Esophagus squamous epithelium (tissue), 5 donors: ENCODE measurements around the gene TMEM218. TPM values are rescaled to one million over a fixed set of nuclear protein-coding genes. Genes with fewer than 3 reads are reported as not detected.

Experiments used
- DNase-seq: peaks from one replicate; lab custom pipeline; 2025; lab: John Stamatoyannopoulos, UW
- H3K27ac ChIP-seq, 4 donors: fragments of 200-600 bp; sonication (generic); one replicate each; pipeline ENCODE4 v1.5.1; 2016 to 2019; ENCODE audit warnings: mild to moderate bottlenecking in 1 of 4
- H3K27me3 ChIP-seq, 4 donors: fragments of 200-600 bp; sonication (generic); 1 replicate in 3 of 4; 2 replicates in 1 of 4; pipeline versions ENCODE4 v1.5.1 to v1.6.0; 2017 to 2021; ENCODE audit warnings: antibody characterized with exemption in 1 of 4
- H3K36me3 ChIP-seq, 3 donors: fragments of 200-600 bp; sonication (generic); one replicate each; pipeline ENCODE4 v1.5.1; 2016 to 2019
- H3K4me1 ChIP-seq, 3 donors: fragments of 200-600 bp; sonication (generic); one replicate each; pipeline ENCODE4 v1.5.1; 2017 to 2019
- H3K4me3 ChIP-seq, 4 donors: fragments of 200-600 bp; sonication (generic); 1 replicate in 3 of 4; 2 replicates in 1 of 4; pipeline ENCODE4 v1.5.1; 2016 to 2019; ENCODE audit warnings: mild to moderate bottlenecking in 2 of 4, moderate library complexity in 1 of 4
- H3K9me3 ChIP-seq, 3 donors: fragments of 200-600 bp; sonication (generic); one replicate each; pipeline ENCODE4 v1.5.1; 2016 to 2019
- CTCF ChIP-seq, 6 experiments: fragments of 450-650 bp in 4 of 6; fragments of 200-600 bp in 2 of 6; sonication (generic) in 2 of 6; IDR thresholded peaks; one replicate each; pipeline ENCODE4 v1.5.1; 2016 to 2019; ENCODE audit warnings: antibody characterized with exemption in 6 of 6, mild to moderate bottlenecking in 4 of 6, moderate library complexity in 4 of 6
- POLR2A ChIP-seq, 4 donors: fragments of 450-650 bp; IDR thresholded peaks; one replicate each; pipeline ENCODE4 v1.6.1; 2017; ENCODE audit warnings: antibody characterized with exemption in 4 of 4, mild to moderate bottlenecking in 4 of 4, moderate library complexity in 3 of 4
- WGBS, 2 donors: methylation state at CpG; one replicate each; pipeline ENCODE4 v1.1.5; 2018; 5-methylcytosine and 5-hydroxymethylcytosine counted together
- intact Hi-C: fragments of 100-400 bp; cut with DNase I; formaldehyde crosslinking; loops from one replicate; pipeline ENCODE4 v1.15.0; 2022
- total RNA-seq, 4 donors: library from RNA; depleted of rRNA; stranded (reverse); fragments of >200 nt; gene quantifications; one replicate each; pipeline ENCODE4 v1.1.0, GENCODE V29; 2016
- donor health status: DM: yes; HTN: yes; CAD: no.

TMEM218 gene
- total RNA-seq, 4 donors from 2014 or later = 7.5 to 17.3 (median 13.9) TPM

- Histone ChIP-seq H3K27ac (peak overlapping the region in 3 of 4 donors; percentile 82 to 85 (median 83)), H3K27me3 (peaks cover 0 to 7% (median 0%) of the 10 kb centered on the region in 4 donors), H3K4me1 (peaks cover 0 to 38% (median 14%) of the 10 kb centered on the region in 3 donors), H3K4me3 (no peak overlapping the region), H3K9me3 (no peaks in the 10 kb centered on the region), H3K36me3 (peaks cover 0 to 21% (median 0%) of the 10 kb centered on the region in 3 donors)
- TF ChIP-seq CTCF (IDR thresholded peaks at IDR 0.05) = no peak
- TF ChIP-seq POLR2A (IDR thresholded peaks at IDR 0.05) = no peak
- intact Hi-C loops = no loop called here
- WGBS, 2 donors = 74 to 75% methylated on average over 2 to 5 of the region's 5 CpGs
- no peak for DNase-seq
Observed at GRCh38 chr11:125082040-125082439, 29.4 kb downstream of the TMEM218 start.

- no peak for TF ChIP-seq POLR2A (IDR thresholded peaks at IDR 0.05)
- TF ChIP-seq CTCF (IDR thresholded peaks at IDR 0.05) = no peak
- Histone ChIP-seq H3K36me3 (peaks cover 0 to 13% (median 0%) of the 10 kb centered on the region in 3 donors), H3K27me3 (peaks cover 0 to 7% (median 0%) of the 10 kb centered on the region in 4 donors), H3K27ac (no peak overlapping the region), H3K9me3 (no peaks in the 10 kb centered on the region), H3K4me3 (no peak overlapping the region), H3K4me1 (peaks cover 1 to 44% (median 15%) of the 10 kb centered on the region in 3 donors)
- no peak for DNase-seq
- intact Hi-C loops = no loop called here
- 71% methylated on average over 8 of the region's 14 CpGs; no CpG with 5 or more reads in 1 of the 2 donors for WGBS, 2 donors
Observed at GRCh38 chr11:125081098-125081798, 30.2 kb downstream of the TMEM218 start.

- WGBS, 2 donors = 85 to 87% methylated on average over 10 to 12 of the region's 12 CpGs
- no peak for DNase-seq
- TF ChIP-seq POLR2A (IDR thresholded peaks at IDR 0.05) (no peak), CTCF (IDR thresholded peaks at IDR 0.05) (no peak)
Observed at GRCh38 chr11:125080531-125080911, 30.9 kb downstream of the TMEM218 start.

DNA sequence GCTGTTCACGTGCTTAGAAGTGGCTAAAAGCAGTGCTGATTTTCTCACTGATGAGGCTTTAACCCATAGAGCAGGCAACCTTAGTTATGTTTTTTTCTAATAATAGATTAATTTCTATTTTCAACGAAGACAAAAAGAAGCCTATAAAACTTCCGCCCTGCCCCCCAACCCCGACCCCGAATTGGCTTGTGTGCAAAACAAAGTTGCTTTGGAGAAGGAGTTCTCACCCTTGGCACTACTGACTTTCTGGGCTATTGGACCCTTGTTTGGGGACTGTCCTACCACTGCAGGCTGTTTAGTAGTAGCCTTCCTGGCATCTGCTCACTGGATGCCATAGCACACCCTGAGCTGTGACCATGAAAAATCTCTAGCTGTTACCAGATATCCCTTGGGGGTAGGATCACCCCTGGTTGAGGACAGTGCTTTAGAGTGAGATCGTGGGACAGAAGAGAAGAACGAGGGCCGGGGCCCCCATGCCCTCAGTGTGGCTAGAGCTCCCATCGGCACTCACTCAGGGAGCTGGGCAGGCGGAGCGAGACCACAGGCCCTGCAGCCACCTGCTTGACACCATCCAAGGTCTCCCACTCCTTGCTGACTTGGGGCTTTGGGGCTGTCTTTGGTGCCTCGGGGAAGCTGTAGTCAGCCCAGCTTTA lies 31.4 kb downstream of the TMEM218 start:
- H3K9me3 ChIP-seq = no peaks in the 10 kb centered on the region
- DNase-seq = no peak
- H3K4me3 ChIP-seq = no peak overlapping the region
- TF ChIP-seq CTCF (IDR thresholded peaks at IDR 0.05) (no peak), POLR2A (IDR thresholded peaks at IDR 0.05) (no peak)
- H3K27ac ChIP-seq = no peak overlapping the region
- intact Hi-C loops = no loop called here
- H3K4me1 ChIP-seq = peaks cover 9 to 56% (median 25%) of the 10 kb centered on the region in 3 donors
- H3K36me3 ChIP-seq = peaks cover 0 to 1% (median 0%) of the 10 kb centered on the region in 3 donors
- 87% methylated on average over 12 of the region's 12 CpGs for WGBS, 2 donors
- peaks cover 0 to 6% (median 0%) of the 10 kb centered on the region in 4 donors for H3K27me3 ChIP-seq

More at GRCh38 chr11:125080531-125080911, 30.9 kb downstream of the TMEM218 start:
- Histone ChIP-seq H3K4me1 (peaks cover 8 to 51% (median 21%) of the 10 kb centered on the region in 3 donors), H3K27me3 (peaks cover 0 to 7% (median 0%) of the 10 kb centered on the region in 4 donors), H3K36me3 (peaks cover 0 to 6% (median 0%) of the 10 kb centered on the region in 3 donors), H3K4me3 (no peak overlapping the region), H3K9me3 (no peaks in the 10 kb centered on the region), H3K27ac (no peak overlapping the region)
- intact Hi-C loops = no loop called here
